Breast epithelium (tissue), 3 donors: ENCODE results near the gene SNX2.

Experiments
- POLR2A ChIP-seq: fragments of 450-650 bp; IDR thresholded peaks from one replicate; pipeline ENCODE4 v1.6.1; 2016; ENCODE audit warnings: antibody characterized with exemption, mild to moderate bottlenecking, moderate library complexity
- TF ChIP-seq, protein P1 (sequence below), 3 donors: fragments of 450-650 bp; IDR thresholded peaks; one replicate each; pipeline ENCODE4 v1.5.1; 2016 to 2017; ENCODE audit warnings: antibody characterized with exemption in 3 of 3, mild to moderate bottlenecking in 3 of 3, moderate library complexity in 3 of 3

DNA sequence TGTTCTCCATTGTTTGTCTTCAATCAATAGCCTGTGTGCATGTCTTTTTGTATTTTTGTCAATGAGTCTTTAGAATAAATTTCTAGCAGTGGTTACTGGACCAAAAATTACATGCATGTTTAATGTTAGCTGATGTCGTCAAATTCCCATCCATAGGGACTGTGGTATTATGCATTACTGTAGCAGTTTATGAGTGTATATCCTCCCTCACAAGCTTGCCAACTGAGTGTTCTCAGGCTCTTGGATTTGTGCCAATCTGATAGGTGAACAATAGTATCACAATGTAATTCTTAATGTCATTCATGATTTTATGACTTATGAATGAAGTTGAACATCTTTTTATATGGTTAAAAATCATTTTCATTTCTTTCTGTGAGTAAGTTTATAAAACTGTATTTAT lies 83.6 kb downstream of the SNX2 start:
- TF ChIP-seq, protein P1, sequence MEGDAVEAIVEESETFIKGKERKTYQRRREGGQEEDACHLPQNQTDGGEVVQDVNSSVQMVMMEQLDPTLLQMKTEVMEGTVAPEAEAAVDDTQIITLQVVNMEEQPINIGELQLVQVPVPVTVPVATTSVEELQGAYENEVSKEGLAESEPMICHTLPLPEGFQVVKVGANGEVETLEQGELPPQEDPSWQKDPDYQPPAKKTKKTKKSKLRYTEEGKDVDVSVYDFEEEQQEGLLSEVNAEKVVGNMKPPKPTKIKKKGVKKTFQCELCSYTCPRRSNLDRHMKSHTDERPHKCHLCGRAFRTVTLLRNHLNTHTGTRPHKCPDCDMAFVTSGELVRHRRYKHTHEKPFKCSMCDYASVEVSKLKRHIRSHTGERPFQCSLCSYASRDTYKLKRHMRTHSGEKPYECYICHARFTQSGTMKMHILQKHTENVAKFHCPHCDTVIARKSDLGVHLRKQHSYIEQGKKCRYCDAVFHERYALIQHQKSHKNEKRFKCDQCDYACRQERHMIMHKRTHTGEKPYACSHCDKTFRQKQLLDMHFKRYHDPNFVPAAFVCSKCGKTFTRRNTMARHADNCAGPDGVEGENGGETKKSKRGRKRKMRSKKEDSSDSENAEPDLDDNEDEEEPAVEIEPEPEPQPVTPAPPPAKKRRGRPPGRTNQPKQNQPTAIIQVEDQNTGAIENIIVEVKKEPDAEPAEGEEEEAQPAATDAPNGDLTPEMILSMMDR (IDR thresholded peaks at IDR 0.05): no peak
- TF ChIP-seq POLR2A: no peak
